SJCRH30 (cell line): ENCODE data around the gene VAT1L. TPM values are rescaled to one million over a fixed set of nuclear protein-coding genes. Genes with fewer than 3 reads are reported as not detected.

Experiments used
- DNase-seq, 2 experiments: peaks; one replicate each; pipeline ENCODE4 v3.0.0-alpha.2; 2015 to 2020
- H3K27ac ChIP-seq: fragments of 250-450 bp; sonication (Bioruptor Pico); 2 replicates; pipeline ENCODE4 v1.5.1; 2020; ENCODE audit warnings: mild to moderate bottlenecking, moderate library complexity
- H3K27me3 ChIP-seq: fragments of 250-450 bp; sonication (Bioruptor Pico); 2 replicates; pipeline ENCODE4 v1.5.1; 2020; ENCODE audit warnings: mild to moderate bottlenecking, moderate library complexity
- H3K36me3 ChIP-seq: fragments of 250-450 bp; sonication (Bioruptor Pico); 2 replicates; pipeline ENCODE4 v1.5.1; 2020; ENCODE audit warnings: mild to moderate bottlenecking, moderate library complexity
- H3K4me1 ChIP-seq: fragments of 250-450 bp; sonication (Bioruptor Pico); 2 replicates; pipeline ENCODE4 v1.5.1; 2020; ENCODE audit warnings: mild to moderate bottlenecking, moderate library complexity
- H3K4me3 ChIP-seq: fragments of 250-450 bp; sonication (Bioruptor Pico); 2 replicates; pipeline ENCODE4 v1.5.1; 2020; ENCODE audit warnings: mild to moderate bottlenecking, moderate library complexity
- H3K9me3 ChIP-seq: fragments of 250-450 bp; sonication (Bioruptor Pico); replicated peaks from 2 replicates; pipeline ENCODE4 v1.5.1; 2020; ENCODE audit warnings: mild to moderate bottlenecking, moderate library complexity
- total RNA-seq: library from RNA; depleted of rRNA; stranded (reverse); fragments of >200 nt; shearing (Covaris generic); gene quantifications from 2 replicates; pipeline ENCODE4 v1.2.3, GENCODE V29; 2014

The VAT1L gene
- total RNA-seq, 1 experiment from 2014 or later, result not detected

- no peak overlapping the region for H3K27ac ChIP-seq
- no peak for DNase-seq
- no peak overlapping the region for H3K4me3 ChIP-seq
Observed at GRCh38 chr16:77918809-77919707, 130.7 kb downstream of the VAT1L start.

GRCh38 chr16:77919761-77920415, 131.5 kb downstream of the VAT1L start:
- no peak overlapping the region for H3K27ac ChIP-seq
- no peaks in the 10 kb centered on the region for H3K36me3 ChIP-seq
- no peaks in the 10 kb centered on the region for H3K4me1 ChIP-seq
- H3K4me3 ChIP-seq, result no peak overlapping the region
- no peaks in the 10 kb centered on the region for H3K27me3 ChIP-seq
- no peaks in the 10 kb centered on the region for H3K9me3 ChIP-seq
- no peak for DNase-seq

More at GRCh38 chr16:77918809-77919707, 130.7 kb downstream of the VAT1L start:
- no peaks in the 10 kb centered on the region for H3K36me3 ChIP-seq
- H3K27me3 ChIP-seq, result no peaks in the 10 kb centered on the region
- H3K9me3 ChIP-seq, result no peaks in the 10 kb centered on the region
- H3K4me1 ChIP-seq, result no peaks in the 10 kb centered on the region

DNA sequence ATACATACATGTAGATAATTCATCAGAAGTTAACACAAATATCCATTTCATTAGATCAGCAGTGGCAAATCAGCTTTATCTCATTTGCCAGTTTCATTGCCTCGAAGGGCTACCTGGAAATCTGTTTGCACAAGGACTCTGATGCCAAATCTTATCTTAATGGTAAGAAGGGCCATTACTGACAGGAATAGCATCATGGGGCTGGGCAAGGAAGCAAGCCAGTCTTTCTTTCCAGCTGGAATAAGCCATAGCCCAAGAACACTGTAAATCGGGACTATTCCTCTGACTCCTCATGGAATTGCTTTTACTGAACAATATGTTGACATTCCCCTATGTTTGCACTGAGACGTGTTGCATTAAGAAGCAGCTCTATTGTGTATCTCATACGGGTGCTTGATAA, 132.6 kb downstream of the VAT1L start:
- Histone ChIP-seq H3K4me1 (no peaks in the 10 kb centered on the region), H3K36me3 (no peaks in the 10 kb centered on the region), H3K4me3 (no peak overlapping the region), H3K27me3 (no peaks in the 10 kb centered on the region), H3K27ac (no peak overlapping the region), H3K9me3 (no peaks in the 10 kb centered on the region)
- DNase-seq, result no peak

DNA sequence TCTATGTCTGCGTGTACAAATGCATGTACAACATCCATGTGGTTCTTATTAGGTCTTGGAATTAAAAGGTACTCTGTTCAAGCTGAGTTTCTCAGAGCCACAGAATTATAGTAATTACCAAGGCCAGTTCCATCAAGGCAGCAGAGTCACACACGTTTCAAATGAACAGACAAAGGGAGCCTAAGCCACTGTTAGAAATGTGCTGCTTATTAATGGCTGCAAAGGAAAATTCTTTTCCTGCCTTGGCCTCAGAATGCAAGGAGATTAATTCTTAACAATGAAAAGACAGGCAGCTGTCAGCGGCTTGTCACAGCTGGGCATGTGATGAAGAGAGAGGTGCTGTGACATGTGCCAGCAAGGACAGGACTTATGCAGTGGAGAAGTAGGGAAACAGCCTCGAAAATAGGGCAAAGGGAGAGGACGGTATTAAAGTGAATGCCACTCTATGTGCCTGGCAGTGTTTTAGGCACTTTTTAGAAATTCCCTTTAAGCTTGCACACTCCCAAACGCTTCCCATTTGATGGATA, 133.9 kb downstream of the VAT1L start:
- Histone ChIP-seq H3K27ac (no peak overlapping the region), H3K9me3 (no peaks in the 10 kb centered on the region), H3K4me3 (no peak overlapping the region), H3K27me3 (no peaks in the 10 kb centered on the region), H3K36me3 (no peaks in the 10 kb centered on the region), H3K4me1 (no peaks in the 10 kb centered on the region)
- DNase-seq, result no peak

- no peaks in the 10 kb centered on the region for H3K27me3 ChIP-seq
- H3K4me1 ChIP-seq, result no peaks in the 10 kb centered on the region
- no peak overlapping the region for H3K27ac ChIP-seq
- no peaks in the 10 kb centered on the region for H3K36me3 ChIP-seq
- H3K9me3 ChIP-seq, result no peaks in the 10 kb centered on the region
- H3K4me3 ChIP-seq, result no peak overlapping the region
- DNase-seq, result no peak
Observed at GRCh38 chr16:77925531-77925930, 137.2 kb downstream of the VAT1L start.

- no peak overlapping the region for H3K27ac ChIP-seq
- no peaks in the 10 kb centered on the region for H3K4me1 ChIP-seq
- H3K27me3 ChIP-seq, result no peaks in the 10 kb centered on the region
- H3K4me3 ChIP-seq, result no peak overlapping the region
- no peaks in the 10 kb centered on the region for H3K9me3 ChIP-seq
- H3K36me3 ChIP-seq, result no peaks in the 10 kb centered on the region
- DNase-seq, result no peak
Observed at GRCh38 chr16:77928096-77928495, 139.7 kb downstream of the VAT1L start.

GRCh38 chr16:77929004-77929403, 140.6 kb downstream of the VAT1L start:
- no peaks in the 10 kb centered on the region for H3K4me1 ChIP-seq

GRCh38 chr16:77931058-77931457, 142.7 kb downstream of the VAT1L start:
- Histone ChIP-seq H3K4me1 (no peaks in the 10 kb centered on the region), H3K27ac (no peak overlapping the region), H3K4me3 (no peak overlapping the region), H3K27me3 (no peaks in the 10 kb centered on the region), H3K9me3 (no peaks in the 10 kb centered on the region), H3K36me3 (no peaks in the 10 kb centered on the region)
- DNase-seq, result no peak

More at GRCh38 chr16:77929004-77929403, 140.6 kb downstream of the VAT1L start:
- DNase-seq, result no peak
- H3K36me3 ChIP-seq, result no peaks in the 10 kb centered on the region
- no peaks in the 10 kb centered on the region for H3K27me3 ChIP-seq
- no peak overlapping the region for H3K4me3 ChIP-seq
- H3K9me3 ChIP-seq, result no peaks in the 10 kb centered on the region
- H3K27ac ChIP-seq, result no peak overlapping the region

GRCh38 chr16:77937473-77938149, 149.2 kb downstream of the VAT1L start:
- no peaks in the 10 kb centered on the region for H3K36me3 ChIP-seq

DNA sequence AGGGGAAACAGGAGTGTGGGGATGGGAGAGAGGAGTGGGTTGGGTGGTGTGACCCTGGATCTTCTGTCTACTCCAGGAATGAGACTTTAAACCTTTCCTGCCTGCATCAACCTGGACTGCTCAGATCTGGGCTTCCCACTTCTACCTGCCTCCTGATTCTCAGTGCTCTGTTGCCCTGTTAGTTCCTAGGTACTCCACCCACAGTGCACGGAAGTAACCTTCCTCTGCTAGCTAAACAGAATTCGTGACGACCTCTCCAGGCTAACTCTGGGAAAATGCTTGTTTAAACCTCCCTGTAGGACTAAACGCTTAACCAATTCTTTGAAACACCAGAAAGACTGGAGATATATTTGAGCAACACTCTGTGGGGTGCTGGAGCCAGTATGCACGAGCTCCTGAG, 150.5 kb downstream of the VAT1L start:
- H3K9me3 ChIP-seq, result no peaks in the 10 kb centered on the region
- no peaks in the 10 kb centered on the region for H3K4me1 ChIP-seq
- H3K27ac ChIP-seq, result no peak overlapping the region
- DNase-seq, result no peak
- no peaks in the 10 kb centered on the region for H3K36me3 ChIP-seq
- no peaks in the 10 kb centered on the region for H3K27me3 ChIP-seq
- H3K4me3 ChIP-seq, result no peak overlapping the region

More at GRCh38 chr16:77937473-77938149, 149.2 kb downstream of the VAT1L start:
- Histone ChIP-seq H3K4me1 (no peaks in the 10 kb centered on the region), H3K27me3 (no peaks in the 10 kb centered on the region), H3K4me3 (no peak overlapping the region), H3K9me3 (no peaks in the 10 kb centered on the region), H3K27ac (no peak overlapping the region)
- DNase-seq, result no peak

- no peak overlapping the region for H3K27ac ChIP-seq
- no peaks in the 10 kb centered on the region for H3K27me3 ChIP-seq
- H3K4me1 ChIP-seq, result no peaks in the 10 kb centered on the region
- no peak for DNase-seq
- no peak overlapping the region for H3K4me3 ChIP-seq
- H3K9me3 ChIP-seq, result no peaks in the 10 kb centered on the region
- H3K36me3 ChIP-seq, result no peaks in the 10 kb centered on the region
Observed at GRCh38 chr16:77939968-77940367, 151.6 kb downstream of the VAT1L start.

DNA sequence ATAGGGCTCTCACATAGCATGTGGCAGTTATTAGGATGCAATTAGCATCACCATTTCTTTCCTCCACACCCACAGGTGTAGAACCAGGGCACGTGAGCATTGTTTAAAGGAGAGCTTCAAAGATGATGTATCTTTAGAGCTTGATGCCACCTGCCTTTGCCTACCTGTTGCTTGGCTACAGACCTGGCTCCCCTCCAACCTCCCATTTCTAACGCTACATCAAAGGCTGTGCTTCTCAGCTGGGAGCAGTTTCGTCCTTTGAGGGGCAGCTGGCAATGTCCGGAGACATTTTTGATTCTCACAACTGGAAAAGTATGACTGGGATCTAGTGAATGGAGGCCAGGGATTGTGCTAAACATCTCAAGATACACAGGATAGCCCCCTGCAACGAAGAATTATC, 155.4 kb downstream of the VAT1L start:
- DNase-seq, result no peak
- Histone ChIP-seq H3K36me3 (no peaks in the 10 kb centered on the region), H3K27me3 (no peaks in the 10 kb centered on the region), H3K4me3 (no peak overlapping the region), H3K27ac (no peak overlapping the region), H3K4me1 (no peaks in the 10 kb centered on the region), H3K9me3 (no peaks in the 10 kb centered on the region)

DNA sequence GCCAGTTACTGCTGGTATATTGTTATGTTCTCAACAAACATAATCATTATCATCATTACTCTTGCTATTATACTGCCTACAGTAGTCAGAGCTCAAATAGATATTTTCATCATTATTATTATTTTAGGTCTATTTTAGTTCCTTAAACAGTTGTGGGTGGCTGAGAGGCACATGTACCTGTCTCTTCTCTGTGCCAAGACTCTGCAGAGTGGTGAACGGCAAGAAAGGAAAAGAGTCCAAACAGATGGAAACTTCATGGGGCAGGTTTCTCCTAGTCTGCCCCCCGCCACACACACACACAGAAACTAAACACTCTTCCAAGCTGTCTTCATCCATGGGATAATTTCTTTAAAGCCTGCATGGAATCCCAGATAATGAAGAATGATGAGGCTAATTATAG, 156.3 kb downstream of the VAT1L start:
- Histone ChIP-seq H3K9me3 (no peaks in the 10 kb centered on the region), H3K27me3 (no peaks in the 10 kb centered on the region), H3K36me3 (no peaks in the 10 kb centered on the region), H3K4me3 (no peak overlapping the region), H3K27ac (no peak overlapping the region), H3K4me1 (no peaks in the 10 kb centered on the region)
- no peak for DNase-seq

DNA sequence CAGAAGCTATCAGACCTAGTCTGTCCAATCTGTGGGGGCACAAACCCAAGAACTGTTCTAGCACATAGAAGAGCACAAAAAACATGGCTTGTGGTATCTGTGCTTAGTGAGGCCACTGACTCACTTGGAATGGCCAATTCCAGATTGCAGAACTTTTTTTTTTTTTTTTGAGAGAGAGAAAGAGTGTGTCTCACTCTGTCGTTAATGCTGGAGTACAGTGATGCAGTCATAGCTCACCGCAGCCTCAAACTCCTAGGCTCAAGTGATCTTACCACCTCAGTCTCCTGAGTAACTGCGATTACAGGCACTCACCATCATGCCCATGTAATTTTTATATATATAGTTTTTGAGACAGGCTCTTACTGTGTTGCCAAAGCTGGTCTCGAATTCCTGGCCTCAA, 156.8 kb downstream of the VAT1L start:
- no peak for DNase-seq
- Histone ChIP-seq H3K4me3 (no peak overlapping the region), H3K36me3 (no peaks in the 10 kb centered on the region), H3K9me3 (no peaks in the 10 kb centered on the region), H3K27ac (no peak overlapping the region), H3K4me1 (no peaks in the 10 kb centered on the region), H3K27me3 (no peaks in the 10 kb centered on the region)

- Histone ChIP-seq H3K36me3 (no peaks in the 10 kb centered on the region), H3K27ac (no peak overlapping the region), H3K4me3 (no peak overlapping the region), H3K4me1 (no peaks in the 10 kb centered on the region), H3K9me3 (no peaks in the 10 kb centered on the region), H3K27me3 (no peaks in the 10 kb centered on the region)
- DNase-seq, result no peak
Observed at GRCh38 chr16:77946823-77947222, 158.5 kb downstream of the VAT1L start.
